GM19397 (cell line): ENCODE data around the gene DYNLL1.
"Not testable (repeated sequence)": the region's sequence is repeated elsewhere in the genome, so short reads cannot be mapped to it uniquely, and the experiment has no call there.

Experiments
- ATAC-seq: cut with Tn5 transposase; IDR thresholded peaks from one replicate; pipeline ENCODE4 v1.9.1; 2021; ENCODE audit warnings: mild to moderate bottlenecking, moderate library complexity; ENCODE audit not compliant: unreplicated experiment

DYNLL1 gene

DNA sequence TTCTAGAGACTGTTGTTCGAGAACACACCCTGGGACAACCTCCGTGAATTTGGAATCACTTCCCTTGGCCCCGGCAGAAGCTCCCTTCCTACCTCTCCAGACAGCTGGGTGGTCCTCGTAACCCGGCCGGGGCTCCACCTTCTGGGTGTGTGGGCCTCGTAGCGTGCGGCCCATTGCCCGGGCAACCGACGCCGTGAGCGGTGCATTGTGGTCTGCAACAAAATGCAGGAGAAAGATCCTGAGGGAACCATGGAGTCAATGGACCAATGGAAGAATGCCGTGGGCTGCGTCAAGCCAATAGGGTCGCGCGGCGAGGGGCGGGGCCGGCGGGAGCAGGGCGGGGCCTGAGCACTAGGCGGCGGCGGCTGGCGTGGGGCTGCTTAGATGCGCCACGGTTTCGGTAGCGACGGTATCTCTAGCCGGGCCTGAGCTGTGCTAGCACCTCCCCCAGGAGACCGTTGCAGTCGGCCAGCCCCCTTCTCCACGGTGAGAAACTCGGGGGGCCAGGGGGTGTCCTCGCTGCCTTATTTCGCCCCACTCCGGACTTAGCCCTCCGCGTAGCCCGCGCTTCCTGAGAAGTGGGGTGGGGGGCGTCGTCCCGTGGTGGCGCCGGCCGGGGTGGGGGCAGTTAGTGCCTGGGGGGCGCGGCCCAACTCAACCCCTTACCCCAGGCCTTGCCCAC, at the start of gene DYNLL1:
Gene DYNLL1 (plus strand): TSS at position 383 of the 682 bp plus-strand sequence. CDS start 309 bp downstream, outside the sequence.
- peak; percentile 95 for ATAC-seq

DNA sequence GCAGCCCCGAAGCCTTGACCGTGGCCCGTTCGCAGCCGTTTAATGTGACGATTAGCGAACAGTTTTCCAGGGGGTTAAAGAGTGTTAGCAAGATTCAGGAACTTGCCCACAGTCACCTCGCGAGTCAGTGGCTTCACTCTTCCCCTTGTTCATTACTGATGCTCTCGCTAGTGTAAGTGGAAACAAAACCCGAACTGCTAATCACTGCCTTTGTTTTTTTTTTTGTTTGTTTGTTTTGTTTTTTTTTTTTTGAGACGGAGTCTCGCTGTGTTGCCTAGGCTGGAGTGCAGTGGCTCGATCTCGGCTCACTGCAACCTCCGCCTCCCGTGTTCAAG, 49.1 kb upstream of the DYNLL1 start:
- ATAC-seq, result not testable (repeated sequence)

DNA sequence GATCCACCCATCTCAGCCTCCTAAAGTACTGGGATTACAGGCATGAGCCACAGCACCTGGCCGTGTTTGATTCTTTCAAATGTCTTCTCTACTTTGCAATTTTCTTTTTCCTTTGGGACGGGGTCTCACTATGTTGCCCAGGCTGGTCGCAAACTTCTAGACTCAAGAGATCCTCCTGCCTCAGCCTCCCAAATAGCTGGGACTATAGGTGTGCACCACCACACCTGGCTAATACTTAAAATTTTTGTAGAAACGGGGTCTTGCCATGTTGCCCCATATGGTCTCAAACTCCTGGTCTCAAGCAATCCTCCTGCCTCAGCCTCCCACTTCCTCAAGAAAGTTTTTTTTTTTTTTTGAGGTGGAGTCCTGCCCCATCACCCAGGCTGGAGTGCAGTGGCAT, 47.9 kb upstream of the DYNLL1 start:
- ATAC-seq, result no peak

DNA sequence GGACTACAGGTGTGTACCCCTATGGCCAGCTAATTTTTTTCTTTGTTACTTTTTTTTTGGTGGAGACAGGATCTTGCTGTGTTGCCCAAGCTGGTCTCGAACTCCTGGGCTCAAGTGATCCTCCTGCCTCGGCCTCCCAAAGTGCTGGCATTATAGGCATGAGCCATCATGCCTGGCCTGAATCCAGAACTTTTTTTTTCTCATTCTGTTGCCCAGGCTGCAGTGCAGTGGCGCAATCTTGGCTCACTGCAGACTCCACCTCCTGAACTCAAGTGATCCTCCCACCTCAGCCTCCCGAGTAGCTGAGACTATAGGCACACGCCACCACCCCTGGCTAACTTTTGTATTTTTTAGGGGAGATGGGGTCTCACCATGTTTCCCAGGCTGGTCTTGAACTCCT, 43.4 kb upstream of the DYNLL1 start:
- not testable (repeated sequence) for ATAC-seq

DNA sequence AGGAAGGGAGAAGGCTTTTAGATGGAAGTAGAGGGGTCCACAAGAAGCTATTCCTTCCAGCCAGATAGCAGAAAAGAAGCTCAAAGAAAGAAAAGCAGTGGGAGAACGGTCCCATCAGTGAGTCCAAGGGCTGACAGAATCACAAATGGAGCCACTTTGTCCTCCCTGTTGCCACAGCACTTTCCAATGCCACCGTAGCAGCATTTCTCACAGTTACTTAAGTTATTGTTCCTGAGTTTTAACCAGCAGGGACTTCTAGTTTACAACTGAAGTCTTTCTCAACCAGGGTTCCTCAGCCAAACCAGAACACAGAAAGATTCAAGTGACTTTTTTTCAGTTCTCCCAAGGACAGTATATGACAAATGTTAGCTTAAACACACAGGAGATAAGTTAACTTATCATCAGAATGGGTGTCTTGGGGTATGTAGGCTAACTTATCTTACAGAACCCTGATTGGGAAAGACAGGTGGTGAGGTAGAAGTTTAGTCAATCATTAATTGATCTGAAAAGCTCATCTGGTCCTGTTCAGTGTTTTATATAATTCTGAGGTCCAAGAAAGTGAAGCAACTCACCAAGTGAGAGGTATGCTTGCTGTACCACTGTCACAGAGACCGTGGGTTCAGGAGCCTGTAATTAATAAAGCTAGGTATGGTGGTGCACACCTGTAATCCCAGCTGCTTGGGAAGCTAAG, 42.7 kb upstream of the DYNLL1 start:
- ATAC-seq, result no peak

DNA sequence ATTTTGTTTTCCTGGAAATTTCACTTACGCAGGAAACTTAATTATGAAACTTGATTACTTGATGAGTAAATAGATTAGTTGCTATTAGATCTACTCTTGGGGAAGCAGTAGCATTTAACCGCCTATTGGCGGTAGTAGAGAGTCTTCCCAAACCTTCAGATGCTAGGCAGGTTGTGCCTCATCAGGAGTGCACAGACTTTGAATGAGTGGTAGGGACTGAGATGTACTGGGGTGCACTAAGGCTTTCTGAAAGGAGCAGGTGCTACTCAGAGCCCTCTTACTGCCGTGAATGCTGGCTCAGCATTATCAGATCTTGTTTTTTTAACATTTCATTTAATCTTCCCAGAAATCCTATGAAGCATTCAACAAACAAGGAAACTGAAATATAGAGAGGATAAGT, 41.9 kb upstream of the DYNLL1 start:
- ATAC-seq, result no peak

DNA sequence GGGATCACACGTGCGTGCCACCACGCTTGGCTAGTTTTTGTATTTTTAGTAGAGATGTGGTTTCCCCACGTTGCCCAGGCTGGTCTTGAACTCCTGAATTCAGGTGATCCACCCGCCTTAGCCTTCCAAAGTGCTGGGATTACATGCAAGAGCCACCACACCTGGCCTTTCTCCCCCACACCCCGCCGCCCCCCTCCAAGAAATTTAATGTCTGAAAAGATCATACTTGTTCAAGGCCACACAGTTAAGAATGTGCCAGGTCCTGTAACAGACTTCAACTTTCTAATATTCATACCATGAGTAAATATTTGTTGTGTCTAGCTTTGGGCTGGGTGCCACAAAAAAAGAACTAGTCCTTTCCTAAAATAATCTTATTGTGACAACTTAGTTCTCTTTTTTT, 40.6 kb upstream of the DYNLL1 start:
- ATAC-seq, result no peak

DNA sequence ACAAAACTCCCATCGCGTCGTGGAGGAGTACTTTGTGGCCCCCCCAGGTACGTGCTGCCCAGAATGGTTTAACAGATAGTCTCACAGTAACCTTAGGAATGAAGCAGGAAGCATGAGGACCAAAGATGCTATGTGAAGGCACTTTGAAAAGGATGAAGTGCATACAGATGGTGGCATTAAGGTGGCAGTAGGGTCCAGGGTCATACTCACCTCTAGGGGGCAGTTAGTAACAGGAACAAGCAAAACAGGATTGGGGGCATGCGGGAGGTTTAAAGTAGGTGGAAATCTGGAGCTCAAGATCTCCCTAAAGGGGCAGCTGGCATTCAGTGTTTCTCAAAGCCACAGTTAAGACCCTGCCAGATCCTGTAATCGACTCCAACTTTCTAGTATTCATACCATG, 38.8 kb upstream of the DYNLL1 start:
- no peak for ATAC-seq

DNA sequence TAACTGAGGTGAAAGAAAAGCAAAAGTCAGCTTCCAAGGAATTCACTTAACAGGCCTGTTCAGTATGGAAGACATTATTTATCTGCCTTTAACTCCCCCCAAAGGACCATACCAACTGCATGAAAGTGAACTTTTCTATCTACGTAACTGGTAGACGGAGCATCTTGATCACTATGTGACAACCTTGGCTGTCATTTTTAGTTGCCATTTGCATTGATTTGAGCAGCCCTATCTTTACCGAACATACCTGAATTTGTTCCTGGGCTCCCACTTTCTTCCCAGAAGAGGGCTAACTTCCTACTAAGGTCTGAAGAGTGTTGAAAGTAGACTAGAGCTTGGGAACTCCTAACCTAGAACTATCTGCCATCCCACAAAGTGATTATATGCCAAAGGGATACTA, 35.8 kb upstream of the DYNLL1 start:
- ATAC-seq, result no peak

DNA sequence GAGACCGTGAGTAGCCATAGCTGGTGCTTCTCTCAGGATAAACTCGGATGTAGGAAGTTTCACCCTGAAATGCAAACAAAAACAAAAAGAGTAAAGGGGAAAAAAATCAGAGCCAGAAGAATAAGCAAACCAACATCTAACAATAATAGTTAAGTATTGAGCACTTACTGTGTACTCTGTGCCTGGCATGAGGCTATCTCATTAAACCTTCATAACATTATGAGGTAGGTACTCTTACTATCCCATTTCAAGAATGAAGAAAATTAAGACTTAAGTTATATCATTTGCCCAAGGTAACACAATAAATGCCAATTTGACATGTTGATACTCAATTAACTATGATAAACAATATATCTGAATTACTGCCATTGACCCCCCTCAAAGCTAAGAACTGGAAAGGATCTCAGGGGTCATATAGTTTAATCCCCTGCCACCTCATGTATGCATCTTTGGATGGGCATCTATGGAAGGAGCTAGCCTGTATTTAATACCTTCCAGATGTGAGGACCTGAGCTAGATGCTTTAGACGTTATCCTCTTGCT, 33.7 kb upstream of the DYNLL1 start:
- ATAC-seq, result no peak

DNA sequence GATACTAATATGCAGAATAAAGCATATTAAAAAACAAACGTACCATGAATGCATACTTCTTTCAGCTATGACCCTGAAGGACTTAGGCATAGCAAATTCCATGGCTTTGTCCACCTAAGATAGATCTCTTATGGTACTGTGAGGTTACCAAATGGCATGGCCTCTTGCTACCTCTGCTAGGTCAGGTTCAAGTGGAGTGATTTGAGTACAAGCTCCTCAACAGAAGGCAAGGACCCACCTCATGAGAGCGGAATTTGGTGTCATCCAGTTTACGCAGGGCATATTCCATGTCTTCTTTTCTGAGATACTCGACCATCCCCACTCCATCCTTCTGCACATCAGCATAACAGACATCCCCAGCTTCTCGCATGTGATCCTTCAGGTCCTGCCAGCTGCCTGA, 32.2 kb upstream of the DYNLL1 start:
- ATAC-seq, result no peak

DNA sequence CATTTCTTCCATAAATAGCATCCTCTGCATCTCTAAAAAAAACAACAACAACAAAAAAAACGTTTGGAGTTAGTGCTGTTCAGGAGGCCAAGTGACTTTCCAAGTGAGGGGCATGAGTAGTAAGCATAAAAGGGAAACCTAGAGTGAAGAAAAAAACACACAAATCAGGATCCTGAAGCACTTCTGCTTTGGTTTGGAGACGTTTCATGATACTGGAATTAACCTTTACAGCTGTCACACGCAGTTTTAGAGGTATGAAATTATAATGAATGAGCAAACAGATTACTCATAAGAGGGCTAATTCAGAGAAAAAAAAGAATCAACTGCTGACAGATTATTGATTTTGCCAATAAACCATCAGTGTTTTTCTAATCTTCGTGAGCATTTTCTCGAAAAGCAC, 30.2 kb upstream of the DYNLL1 start:
- ATAC-seq, result no peak

DNA sequence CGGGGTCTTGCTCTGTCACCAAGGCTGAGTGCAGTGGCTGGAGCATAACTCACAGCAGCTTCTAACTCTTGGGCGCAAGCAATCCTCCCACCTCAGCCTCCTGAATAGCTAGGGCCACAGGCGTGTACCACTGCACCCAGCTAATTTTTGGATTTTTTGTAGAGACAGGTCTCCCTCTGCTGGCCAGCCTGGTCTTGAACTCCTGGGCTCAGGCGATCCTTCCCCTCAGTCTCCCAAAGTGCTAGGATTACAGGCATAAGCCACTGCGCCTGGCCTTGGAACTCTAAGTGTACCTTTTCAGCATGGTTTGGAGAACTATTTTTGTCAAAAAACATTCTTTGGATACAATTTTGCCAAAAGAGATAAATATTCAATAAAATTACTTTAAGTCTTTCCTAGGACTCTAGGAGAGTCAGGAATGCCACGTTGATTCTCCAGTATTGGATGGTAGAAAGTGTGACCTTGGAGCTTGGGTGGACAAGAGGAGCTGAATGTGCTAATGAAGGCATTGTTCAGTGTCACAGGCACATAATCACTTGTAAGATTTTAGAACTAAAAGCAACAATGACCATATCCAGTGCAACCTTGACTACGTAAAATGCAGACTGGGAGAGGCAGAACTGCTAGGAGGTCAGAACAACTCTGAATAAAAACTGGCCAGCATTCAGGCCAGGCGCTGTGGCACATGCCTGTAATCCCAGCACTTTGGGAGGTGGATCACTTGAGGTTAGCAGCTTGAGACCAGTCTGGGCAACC, 29.2 kb upstream of the DYNLL1 start:
- no peak for ATAC-seq

DNA sequence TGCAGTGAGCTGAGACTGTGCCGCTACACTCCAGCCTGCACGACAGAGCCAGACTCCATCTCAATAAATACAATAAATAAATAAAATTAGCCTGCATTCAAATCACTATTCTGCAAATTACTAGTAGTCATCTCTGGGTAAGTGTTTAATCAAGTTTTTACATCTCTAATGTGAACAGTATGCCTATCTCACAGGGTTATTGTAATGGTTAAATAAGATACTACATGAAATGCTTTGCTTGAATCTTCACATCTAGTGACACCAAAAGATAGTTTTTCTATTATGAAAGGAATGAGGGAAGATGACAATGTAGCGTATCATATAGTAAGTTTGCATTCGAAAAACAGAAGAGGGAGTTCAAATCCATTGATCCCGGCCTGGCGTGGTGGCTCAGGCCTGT, 28.5 kb upstream of the DYNLL1 start:
- no peak for ATAC-seq

DNA sequence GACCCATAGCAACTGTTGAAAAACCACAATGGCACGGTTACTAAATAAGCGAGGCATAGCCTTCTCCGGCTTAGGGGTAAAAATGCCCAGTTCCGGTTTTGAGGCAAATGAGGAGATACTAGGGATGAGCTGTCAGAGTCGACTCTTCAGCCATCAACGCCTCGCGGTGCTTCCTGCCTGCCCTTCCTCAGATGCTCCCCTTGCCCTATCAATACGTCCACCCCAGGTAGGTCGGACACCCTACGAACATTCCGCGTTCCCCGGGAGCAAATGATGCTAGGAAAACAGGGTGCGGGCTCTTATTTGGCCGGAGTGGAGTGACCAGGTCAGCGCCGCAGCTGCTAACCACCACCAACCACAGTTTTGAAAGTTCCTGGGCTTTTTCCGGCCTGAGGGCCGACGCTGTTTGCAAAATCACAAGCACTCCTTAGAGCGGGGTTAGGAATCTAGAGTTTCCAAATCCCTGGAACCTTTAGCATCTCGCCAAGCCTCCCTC, 27.5 kb upstream of the DYNLL1 start:
- ATAC-seq, result no peak

DNA sequence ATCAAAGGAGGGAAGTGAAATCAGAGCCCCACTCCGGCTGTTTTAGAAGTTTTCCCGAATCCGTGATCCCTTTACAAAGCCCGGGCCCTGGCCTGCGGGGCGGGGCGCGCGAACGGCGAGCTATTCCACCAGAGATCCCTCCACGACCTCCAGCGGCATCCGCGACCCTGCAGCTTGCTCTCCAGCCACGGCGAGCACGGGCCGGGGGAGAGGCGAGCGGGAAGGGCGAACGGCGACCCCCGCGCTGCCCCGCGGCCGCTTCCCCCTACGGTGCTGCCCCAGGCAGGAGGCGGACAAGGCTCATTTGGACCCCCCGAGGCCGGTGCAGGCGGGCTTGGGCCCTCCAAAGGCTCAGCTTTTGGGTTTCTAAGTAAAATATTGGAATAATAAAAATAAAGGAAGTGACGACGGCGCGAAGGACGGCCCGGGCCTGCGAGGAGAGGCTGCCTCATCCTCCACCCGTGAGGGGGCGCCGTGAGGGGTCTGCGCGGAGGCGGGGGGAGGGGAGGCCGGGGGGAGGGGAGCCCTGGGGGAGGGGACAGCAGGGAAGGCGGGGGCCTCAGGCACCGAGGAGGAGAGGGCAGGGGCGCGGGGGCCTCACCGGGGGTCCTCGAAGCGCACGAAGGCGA, 27.0 kb upstream of the DYNLL1 start:
- ATAC-seq, result peak; percentile 33

DNA sequence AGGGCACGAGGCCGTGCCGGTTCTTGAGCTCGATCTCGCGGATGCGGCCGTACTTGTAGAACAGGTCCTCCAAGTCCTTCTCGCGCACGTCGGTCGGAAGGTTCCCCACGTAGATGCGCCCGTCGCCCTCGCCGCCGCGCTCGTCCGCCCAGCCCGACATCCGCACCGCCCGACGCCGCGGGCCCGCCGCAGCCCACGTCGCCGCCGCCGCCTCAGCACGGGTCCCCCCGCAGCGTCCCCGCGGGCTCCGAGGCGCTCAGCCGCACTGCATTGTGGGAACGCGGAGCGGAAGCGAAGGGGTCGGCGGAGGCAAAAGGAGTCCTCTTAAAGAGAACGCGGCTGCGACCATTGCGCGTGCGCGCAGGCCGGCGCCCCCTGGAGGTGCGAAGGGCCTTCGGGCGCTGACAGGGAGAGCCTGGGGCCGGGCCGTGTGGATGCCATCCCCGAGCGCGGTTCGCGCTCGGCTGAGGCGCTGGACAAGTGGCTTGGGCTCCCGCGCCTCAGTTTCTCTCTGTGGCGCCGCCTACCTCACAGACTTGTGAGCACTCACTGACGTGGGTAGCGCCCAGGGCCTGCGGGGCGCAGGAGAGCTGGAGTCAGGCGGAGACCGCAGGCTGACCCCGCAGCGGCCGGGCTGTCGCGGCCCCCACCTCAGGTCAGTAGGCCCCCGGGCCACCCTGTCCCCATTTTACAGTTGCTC, 26.3 kb upstream of the DYNLL1 start, which contains the start of gene SRSF9:
Gene SRSF9 (minus strand): TSS at position 299 of the 700 bp plus-strand sequence. CDS start 139 bp downstream, at position 160.
- peak; percentile 83 for ATAC-seq

DNA sequence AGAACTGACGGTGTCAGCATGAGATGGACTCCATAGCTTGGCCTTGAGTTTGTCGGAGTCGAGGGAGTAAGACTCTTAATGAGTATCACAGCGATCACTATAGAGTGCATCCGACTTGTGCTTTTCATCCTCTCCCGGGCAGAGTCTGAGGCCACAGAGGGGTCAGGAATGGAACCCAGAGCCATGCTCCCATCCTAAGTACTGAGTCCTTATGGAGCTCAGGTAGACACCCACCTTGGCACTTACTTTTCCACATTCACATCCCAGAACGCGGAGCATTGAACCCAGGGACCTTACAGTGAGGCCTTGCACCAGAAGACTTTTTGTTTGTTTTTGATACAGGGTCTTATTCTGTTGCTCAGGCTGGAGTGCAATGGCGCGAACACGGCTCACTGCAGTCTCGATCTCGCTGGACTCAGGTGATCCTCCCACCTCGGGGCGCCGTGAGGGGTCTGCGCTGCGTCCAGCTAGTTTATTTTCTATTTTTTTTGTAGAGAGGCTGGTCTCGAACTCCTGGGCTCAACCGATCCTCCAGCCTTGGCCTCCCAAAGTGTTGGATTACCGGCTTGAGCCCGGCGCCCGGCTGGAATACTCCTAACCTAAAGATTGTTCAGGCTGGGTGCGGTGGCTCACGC, 25.6 kb upstream of the DYNLL1 start:
- ATAC-seq, result peak; percentile 24

DNA sequence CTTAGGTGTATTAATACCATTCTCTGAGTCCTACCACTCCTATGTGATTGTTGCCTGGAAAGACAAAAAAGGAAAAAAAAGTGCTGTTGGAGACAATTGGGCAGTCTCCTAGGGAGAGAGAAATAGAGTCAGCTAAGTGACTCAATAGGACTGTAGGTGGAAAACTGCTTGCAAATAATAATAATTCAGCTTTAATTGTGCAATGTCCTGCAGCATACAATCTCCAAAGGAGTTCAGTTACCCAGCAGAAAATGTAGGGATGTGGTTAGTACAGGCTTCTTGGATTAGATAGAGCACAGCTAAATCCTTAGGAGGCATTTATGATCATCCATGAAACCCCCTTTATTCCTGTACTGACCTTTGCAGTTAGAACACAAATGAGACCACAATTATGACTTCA, 23.4 kb upstream of the DYNLL1 start:
- ATAC-seq, result no peak
